AG10803 (cell line): ENCODE data around the gene IDE.
"Not testable (repeated sequence)": the region's sequence is repeated elsewhere in the genome, so short reads cannot be mapped to it uniquely, and the experiment has no call there.

Experiments
- DNase-seq: peaks from one replicate; pipeline ENCODE4 v3.0.0; 2010; ENCODE audit warnings: low read depth
- H3K4me3 ChIP-seq: 2 replicates; pipeline ENCODE4 v1.5.1; 2011; ENCODE audit warnings: mild to moderate bottlenecking, low read length, control low read depth
- CTCF ChIP-seq: conservative IDR thresholded peaks from 2 replicates; pipeline ENCODE4 v1.5.1; 2011; ENCODE audit warnings: mild to moderate bottlenecking, low read length, control low read depth, inconsistent platforms

Gene IDE

GRCh38 chr10:92440578-92440977 is 133.3 kb downstream of the IDE start:
- H3K4me3 ChIP-seq, result no peak overlapping the region
- DNase-seq, result no peak
- TF ChIP-seq CTCF, result no peak

- no peak overlapping the region for H3K4me3 ChIP-seq
- no peak for DNase-seq
- TF ChIP-seq CTCF, result no peak
These were observed 135.7 kb downstream of the IDE start for GRCh38 chr10:92438220-92438619.

- TF ChIP-seq CTCF, result no peak
- DNase-seq, result no peak
- no peak overlapping the region for H3K4me3 ChIP-seq
These were observed 137.3 kb downstream of the IDE start for GRCh38 chr10:92436611-92437010.

- DNase-seq, result peak; percentile 21
These were observed 137.8 kb downstream of the IDE start for GRCh38 chr10:92436065-92436464.

GRCh38 chr10:92434385-92434784 is 139.5 kb downstream of the IDE start:
- no peak overlapping the region for H3K4me3 ChIP-seq
- DNase-seq, result no peak
- TF ChIP-seq CTCF, result no peak

More at GRCh38 chr10:92436065-92436464, 137.8 kb downstream of the IDE start:
- not testable (repeated sequence) for H3K4me3 ChIP-seq

- H3K4me3 ChIP-seq, result no peak overlapping the region
- no peak for TF ChIP-seq CTCF
- DNase-seq, result no peak
These were observed 141.3 kb downstream of the IDE start for GRCh38 chr10:92432596-92432995.

- TF ChIP-seq CTCF, result no peak
- DNase-seq, result no peak
- H3K4me3 ChIP-seq, result no peak overlapping the region
These were observed 143.8 kb downstream of the IDE start for GRCh38 chr10:92430103-92430502.

- no peak overlapping the region for H3K4me3 ChIP-seq
- no peak for TF ChIP-seq CTCF
- DNase-seq, result no peak
These were observed 152.3 kb downstream of the IDE start for GRCh38 chr10:92421550-92421949.
